ENCODE results near the gene TREML2.

- TF ChIP-seq ZBTB33 (IDR thresholded peaks at IDR 0.05; ENCODE audit: borderline replicate concordance, low read depth) = no peak
- no peak for TF ChIP-seq JUND (IDR thresholded peaks at IDR 0.05)
- no peak for TF ChIP-seq POLR2AphosphoS5 (IDR thresholded peaks at IDR 0.05; ENCODE audit: low read depth, low read length)
- TF ChIP-seq YY1 (IDR thresholded peaks at IDR 0.05; ENCODE audit: low read depth) = no peak
- no peak for TF ChIP-seq CTCF (IDR thresholded peaks at IDR 0.05)
- no peak for TF ChIP-seq REST (IDR thresholded peaks at IDR 0.05; ENCODE audit: low read depth, low read length)
Observed at GRCh38 chr6:41171908-41172307, 29.0 kb downstream of the TREML2 start.
